HG02571 (cell line): Measurements from ENCODE around the gene CRISP1.
"Not testable (repeated sequence)": the region's sequence is repeated elsewhere in the genome, so short reads cannot be mapped to it uniquely, and the experiment has no call there.

Experiments used
- ATAC-seq: cut with Tn5 transposase; IDR thresholded peaks from one replicate; pipeline ENCODE4 v1.9.1; 2021; ENCODE audit warnings: mild to moderate bottlenecking, moderate library complexity; ENCODE audit not compliant: unreplicated experiment

The CRISP1 gene

GRCh38 chr6:49841424-49841823 lies 24.9 kb downstream of the CRISP1 start:
- no peak for ATAC-seq

- no peak for ATAC-seq
These were observed 26.4 kb downstream of the CRISP1 start for GRCh38 chr6:49839957-49840356.

DNA sequence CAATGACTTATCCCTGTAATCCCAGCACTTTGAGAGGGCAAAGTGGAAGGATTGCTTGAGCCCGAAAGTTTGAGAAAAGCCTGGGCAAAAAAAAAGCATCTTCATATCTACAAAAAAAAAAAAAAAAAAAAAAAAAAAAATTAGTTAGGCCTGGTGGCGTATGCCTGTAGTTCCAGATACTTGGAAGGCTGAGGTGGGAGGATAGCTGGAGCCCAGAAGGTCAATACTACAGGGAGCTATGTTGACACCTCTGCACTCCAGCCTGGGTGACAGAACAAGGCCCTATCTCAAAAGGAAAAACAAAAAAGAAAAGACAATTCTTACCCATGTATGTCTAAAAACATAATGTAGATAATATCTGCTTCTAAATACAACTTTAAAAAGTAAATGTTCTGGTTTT lies 27.2 kb downstream of the CRISP1 start:
- ATAC-seq = no peak

- no peak for ATAC-seq
These were observed 31.2 kb downstream of the CRISP1 start for GRCh38 chr6:49835140-49835539.

DNA sequence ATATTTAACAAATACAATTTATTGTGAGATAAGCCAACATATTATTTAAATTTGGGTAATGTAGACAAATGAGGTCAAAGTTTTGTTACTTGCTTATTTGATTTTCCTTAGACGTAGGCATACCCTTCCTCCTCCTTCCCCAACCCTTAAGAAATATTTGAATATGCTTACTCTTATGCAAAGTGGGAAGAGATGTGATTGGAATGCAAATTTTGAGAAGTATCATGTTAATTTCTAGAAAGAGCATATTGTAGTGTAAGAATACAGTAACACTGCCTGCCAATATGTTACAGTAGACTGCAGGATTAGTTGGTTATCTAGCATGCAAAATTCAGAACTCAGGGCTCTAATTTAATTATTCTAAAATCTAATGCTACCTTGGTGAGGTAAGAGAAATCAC lies 32.9 kb downstream of the CRISP1 start:
- ATAC-seq = no peak

DNA sequence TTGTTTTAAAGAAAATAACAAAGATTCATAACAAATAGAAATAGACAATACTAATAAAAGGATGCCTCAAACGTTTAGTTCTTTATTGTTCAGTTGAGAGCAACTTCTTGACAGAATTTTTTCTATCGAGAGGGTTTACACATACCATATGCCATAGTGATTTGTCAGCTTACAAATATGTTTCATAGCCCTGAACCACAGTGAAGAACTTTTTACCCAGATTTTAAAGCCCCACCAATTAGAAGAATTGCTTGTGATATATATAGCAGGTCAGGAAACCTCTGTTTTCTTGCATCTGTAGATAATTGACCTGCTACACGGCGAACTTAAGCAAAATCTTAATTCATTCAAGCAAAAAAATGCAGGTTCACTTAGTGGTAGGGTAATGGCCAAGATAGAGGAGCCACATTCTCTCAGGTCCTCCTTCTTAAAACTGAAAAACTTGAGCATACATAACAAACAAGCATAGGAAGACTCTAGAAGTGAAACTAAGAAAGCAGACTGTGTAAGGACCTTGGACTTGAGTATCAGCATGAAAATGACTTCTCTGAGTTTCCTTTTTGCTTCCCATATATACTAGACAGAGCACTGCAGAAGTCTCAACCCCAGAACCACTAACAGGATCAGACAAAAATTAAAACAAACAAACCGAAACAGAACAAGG lies 39.5 kb downstream of the CRISP1 start:
- peak; percentile 97 for ATAC-seq

DNA sequence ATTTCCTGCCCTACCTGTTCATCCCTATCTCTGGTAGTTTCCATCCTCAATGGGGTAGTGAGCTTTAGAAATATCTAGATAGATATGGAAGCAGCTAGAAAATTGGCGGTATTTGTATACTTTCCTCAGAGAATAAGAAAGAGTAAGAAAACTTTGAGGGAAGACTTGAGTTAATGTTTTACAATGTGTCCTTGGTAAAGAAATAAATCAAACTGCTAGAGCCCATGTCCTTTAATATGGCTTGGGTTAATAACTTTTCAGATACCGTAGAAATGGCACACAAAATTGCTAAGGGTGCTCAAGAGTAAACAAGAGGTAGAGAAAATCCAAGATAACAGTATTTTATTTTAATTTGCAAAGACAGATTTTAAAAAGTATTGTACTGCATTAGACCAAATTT lies 51.2 kb downstream of the CRISP1 start:
- no peak for ATAC-seq

DNA sequence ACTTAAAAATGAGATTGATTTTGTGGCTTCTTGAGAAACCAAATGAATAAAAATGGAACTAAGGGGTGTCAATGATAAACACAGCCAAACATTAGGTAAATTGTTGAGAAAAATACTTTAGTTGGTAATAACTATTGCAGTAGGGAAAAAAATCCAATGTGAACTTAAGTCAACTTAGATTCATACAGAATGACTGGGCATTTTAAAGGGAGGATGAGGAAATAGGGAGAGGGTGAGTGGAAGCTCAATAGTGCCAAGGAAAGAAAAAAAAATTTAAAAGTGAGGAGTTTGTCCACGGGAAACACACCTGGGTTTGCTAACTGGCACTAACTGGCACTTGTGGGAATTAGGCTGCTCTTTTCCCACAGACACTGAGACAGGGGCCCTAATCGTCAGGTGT lies 53.1 kb downstream of the CRISP1 start:
- ATAC-seq = no peak

GRCh38 chr6:49806145-49806544 lies 60.2 kb downstream of the CRISP1 start:
- no peak for ATAC-seq

DNA sequence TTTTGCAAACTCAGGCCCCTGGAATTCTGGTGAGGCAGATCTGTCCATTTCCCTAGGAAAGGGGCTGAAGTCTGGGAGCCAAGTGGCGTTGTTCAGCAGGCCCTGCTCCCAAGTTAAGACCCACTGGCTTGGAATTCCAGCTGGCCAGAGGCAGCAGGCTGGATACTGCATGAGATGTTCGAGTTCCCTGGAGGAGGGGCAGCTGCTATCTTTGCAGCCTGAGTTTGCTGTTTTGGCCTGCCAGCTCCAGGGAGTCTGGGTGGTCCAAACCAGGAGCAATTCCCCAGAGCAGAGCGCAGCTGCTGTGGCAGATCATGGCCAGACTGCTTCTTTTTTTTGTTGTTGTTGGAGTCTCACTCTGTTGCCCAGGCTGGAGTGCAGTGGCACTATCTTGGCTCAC lies 61.1 kb downstream of the CRISP1 start:
- ATAC-seq = no peak

DNA sequence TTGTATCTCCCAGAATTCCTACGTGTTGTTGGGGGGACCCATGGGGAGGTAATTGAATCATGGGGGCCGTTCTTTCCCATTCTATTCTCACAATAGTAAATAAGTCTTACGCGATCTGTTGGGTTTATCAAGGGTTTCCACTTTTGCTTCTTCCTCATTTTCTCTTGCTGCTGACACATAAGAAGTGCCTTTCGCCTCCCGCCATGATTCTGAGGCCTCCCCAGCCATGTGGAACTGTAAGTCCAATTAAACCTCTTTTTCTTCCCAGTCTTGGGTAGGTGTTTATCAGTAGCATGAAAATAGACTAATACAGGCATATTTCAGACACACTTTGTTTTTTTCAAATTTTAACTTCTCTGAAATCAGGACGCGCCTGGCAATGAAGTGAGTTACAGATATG lies 64.8 kb downstream of the CRISP1 start:
- no peak for ATAC-seq

- ATAC-seq = no peak
These were observed 67.2 kb downstream of the CRISP1 start for GRCh38 chr6:49799090-49799489.

DNA sequence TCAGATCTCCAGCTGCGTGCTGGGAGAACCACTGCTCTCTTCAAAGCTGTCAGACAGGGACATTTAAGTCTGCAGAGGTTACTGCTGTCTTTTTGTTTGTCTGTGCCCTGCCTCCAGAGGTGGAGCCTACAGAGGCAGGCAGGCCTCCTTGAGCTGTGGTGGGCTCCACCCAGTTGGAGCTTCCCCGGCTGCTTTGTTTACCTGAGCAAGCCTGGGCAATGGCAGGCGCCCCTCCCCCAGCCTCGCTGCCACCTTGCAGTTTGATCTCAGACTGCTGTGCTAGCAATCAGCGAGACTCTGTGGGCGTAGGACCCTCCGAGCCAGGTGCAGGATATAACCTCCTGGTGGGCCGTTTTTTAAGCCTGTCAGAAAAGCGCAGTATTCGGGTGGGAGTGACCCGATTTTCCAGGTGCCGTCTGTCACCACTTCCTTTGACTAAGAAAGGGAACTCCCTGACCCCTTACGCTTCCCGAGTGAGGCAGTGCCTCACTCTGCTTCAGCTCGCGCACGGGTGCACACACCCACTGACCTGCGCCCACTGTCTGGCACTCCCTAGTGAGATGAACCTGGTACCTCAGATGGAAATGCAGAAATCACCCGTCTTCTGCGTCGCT lies 69.4 kb downstream of the CRISP1 start:
- ATAC-seq = not testable (repeated sequence)

GRCh38 chr6:49790341-49790740 lies 76.0 kb downstream of the CRISP1 start:
- no peak for ATAC-seq

GRCh38 chr6:49787176-49787575 lies 79.2 kb downstream of the CRISP1 start, which contains the start of gene PGK2:
PGK2 (minus strand) TSS chr6:49787285; CDS start chr6:49787187, 98 bp downstream.
- ATAC-seq = no peak

DNA sequence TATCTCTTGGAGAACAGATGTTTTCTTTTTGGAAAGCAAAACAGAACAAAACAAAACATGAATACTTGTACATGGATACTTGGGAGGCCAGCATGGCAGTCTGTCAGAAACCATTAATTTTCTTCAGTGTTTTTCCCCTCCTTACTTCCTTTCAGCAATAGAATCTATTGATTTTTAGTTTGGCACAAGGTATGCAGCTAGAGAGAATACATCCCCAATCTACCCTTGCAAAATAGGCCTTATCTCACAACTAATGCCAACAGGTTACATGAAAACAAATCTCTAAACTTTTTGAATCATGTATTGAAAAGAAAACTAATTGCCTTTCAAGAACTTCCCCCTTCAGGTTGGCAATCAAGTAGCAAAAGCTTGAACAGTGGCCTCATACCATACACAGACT lies 82.1 kb downstream of the CRISP1 start:
- ATAC-seq = no peak
